ENCODE results near the gene RPGR. TPM values are rescaled to one million over a fixed set of nuclear protein-coding genes. Genes with fewer than 3 reads are reported as not detected.

Gene RPGR
- total and polyA plus RNA-seq, 3 donors from 2014 or later: 8.0 to 25.6 (median 21.0) TPM

DNA sequence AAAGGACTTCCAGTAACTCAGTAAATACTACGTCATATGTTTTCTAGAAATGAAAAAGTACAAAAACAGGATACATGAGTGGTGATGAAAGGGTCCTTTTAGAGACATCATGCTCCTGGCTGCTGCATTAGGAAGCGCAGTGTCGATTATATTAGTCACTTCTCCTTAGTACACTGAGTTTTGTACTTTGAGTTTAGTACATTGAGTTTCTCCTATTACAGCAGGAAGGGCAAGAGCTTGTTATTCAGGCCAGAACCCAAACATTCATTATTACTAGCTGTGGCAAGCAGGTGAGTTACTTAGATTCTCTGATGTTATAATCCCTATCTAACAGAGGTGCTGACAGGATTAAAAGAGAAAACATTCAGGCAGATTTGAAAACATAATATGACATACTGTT is 21.3 kb downstream of the RPGR start:
- TF ChIP-seq POLR2A (IDR thresholded peaks at IDR 0.05): no peak
- TF ChIP-seq, protein P1, sequence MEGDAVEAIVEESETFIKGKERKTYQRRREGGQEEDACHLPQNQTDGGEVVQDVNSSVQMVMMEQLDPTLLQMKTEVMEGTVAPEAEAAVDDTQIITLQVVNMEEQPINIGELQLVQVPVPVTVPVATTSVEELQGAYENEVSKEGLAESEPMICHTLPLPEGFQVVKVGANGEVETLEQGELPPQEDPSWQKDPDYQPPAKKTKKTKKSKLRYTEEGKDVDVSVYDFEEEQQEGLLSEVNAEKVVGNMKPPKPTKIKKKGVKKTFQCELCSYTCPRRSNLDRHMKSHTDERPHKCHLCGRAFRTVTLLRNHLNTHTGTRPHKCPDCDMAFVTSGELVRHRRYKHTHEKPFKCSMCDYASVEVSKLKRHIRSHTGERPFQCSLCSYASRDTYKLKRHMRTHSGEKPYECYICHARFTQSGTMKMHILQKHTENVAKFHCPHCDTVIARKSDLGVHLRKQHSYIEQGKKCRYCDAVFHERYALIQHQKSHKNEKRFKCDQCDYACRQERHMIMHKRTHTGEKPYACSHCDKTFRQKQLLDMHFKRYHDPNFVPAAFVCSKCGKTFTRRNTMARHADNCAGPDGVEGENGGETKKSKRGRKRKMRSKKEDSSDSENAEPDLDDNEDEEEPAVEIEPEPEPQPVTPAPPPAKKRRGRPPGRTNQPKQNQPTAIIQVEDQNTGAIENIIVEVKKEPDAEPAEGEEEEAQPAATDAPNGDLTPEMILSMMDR (IDR thresholded peaks at IDR 0.05): no peak
- H3K36me3 ChIP-seq (ENCODE audit: low read depth, missing control alignments): no peaks in the 10 kb centered on the region
- WGBS, 2 donors: 39 to 80% methylated on average over 3 of the region's 3 CpGs
- H3K27ac ChIP-seq: no peak overlapping the region
- no peaks in the 10 kb centered on the region for H3K27me3 ChIP-seq
- intact Hi-C loops (cut with DNase I; ENCODE audit: low total_unique reads): no loop called here
- no peaks in the 10 kb centered on the region for H3K4me1 ChIP-seq
- no peak for DNase-seq
- H3K9me3 ChIP-seq: no peaks in the 10 kb centered on the region
- no peak overlapping the region for H3K4me3 ChIP-seq

DNA sequence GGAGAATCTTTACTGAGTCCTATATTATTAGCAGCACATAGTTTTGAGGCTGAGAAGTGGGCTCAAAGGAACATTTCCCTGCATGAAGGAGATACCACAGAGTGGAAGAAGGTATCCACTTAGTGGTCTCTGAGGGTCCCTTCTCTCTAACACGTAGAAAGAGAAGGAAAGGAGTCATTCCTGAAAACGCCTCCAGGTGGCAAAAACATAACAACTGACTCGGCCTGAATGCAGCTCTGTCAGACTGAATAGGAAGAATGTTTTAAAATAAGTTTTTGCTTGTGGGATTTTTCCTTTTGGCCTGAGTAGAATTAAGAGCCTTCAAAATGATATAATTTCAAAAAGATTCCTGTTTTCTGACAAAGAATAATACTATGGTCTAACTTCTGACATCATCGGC is 23.3 kb downstream of the RPGR start:
- no peaks in the 10 kb centered on the region for H3K9me3 ChIP-seq
- no peak overlapping the region for H3K27ac ChIP-seq
- no peaks in the 10 kb centered on the region for H3K4me1 ChIP-seq
- DNase-seq: no peak
- intact Hi-C loops (cut with DNase I; ENCODE audit: low total_unique reads): no loop called here
- H3K27me3 ChIP-seq: no peaks in the 10 kb centered on the region
- WGBS, 2 donors: 51 to 62% methylated on average over 4 of the region's 4 CpGs
- no peaks in the 10 kb centered on the region for H3K36me3 ChIP-seq (ENCODE audit: low read depth, missing control alignments)
- no peak for TF ChIP-seq POLR2A (IDR thresholded peaks at IDR 0.05)
- TF ChIP-seq, protein P1 (IDR thresholded peaks at IDR 0.05): no peak
- H3K4me3 ChIP-seq: no peak overlapping the region

DNA sequence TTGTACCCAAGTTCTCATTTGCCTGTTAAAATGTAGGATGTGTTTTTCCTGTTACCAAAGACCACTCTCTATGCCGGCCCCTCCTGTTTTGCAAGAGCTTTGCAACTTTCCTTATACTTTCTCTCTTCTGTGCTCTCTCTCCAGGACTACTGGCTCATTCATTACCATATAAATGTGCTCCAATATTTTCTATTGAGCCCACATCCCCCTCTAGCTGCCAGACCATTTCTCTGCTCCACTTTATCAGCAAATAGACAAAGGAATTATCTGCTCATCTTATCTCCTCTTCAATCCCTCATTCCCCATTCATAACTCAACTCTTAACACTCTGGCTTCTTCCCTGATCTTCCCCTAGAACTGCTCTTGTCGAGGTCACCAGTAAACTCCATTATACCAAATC is 33.6 kb downstream of the RPGR start:
- Histone ChIP-seq H3K27me3 (no peaks in the 10 kb centered on the region), H3K9me3 (no peaks in the 10 kb centered on the region), H3K4me1 (no peaks in the 10 kb centered on the region), H3K36me3 (ENCODE audit: low read depth, missing control alignments) (no peaks in the 10 kb centered on the region), H3K4me3 (no peak overlapping the region), H3K27ac (no peak overlapping the region)
- no peak for DNase-seq
- WGBS, 2 donors: 77 to 85% methylated on average over 2 of the region's 2 CpGs
- intact Hi-C loops (cut with DNase I; ENCODE audit: low total_unique reads): no loop called here
- TF ChIP-seq, protein P1 (IDR thresholded peaks at IDR 0.05): no peak
- no peak for TF ChIP-seq POLR2A (IDR thresholded peaks at IDR 0.05)

DNA sequence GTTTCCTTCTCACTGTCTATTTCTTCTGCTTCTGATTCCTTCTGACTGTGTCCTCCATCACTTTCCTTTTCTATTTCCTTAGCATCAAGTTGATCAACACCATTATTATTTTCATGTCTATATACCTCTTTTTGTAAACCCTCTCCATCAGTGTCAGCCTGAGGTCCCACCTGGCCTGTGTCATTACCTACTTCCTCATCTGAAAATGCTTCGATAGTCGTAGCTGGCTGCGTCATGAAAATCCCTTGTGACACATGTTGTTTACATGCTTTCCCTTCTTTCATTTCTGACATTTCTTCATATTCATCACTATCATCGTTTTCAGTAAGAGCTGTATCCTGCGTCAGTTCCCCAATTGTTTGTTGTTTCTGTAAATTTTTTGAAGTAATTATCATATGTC is 39.6 kb downstream of the RPGR start:
- TF ChIP-seq POLR2A (IDR thresholded peaks at IDR 0.05): no peak
- TF ChIP-seq, protein P1 (IDR thresholded peaks at IDR 0.05): no peak
- intact Hi-C loops (cut with DNase I; ENCODE audit: low total_unique reads): no loop called here
- H3K27me3 ChIP-seq: no peaks in the 10 kb centered on the region

DNA sequence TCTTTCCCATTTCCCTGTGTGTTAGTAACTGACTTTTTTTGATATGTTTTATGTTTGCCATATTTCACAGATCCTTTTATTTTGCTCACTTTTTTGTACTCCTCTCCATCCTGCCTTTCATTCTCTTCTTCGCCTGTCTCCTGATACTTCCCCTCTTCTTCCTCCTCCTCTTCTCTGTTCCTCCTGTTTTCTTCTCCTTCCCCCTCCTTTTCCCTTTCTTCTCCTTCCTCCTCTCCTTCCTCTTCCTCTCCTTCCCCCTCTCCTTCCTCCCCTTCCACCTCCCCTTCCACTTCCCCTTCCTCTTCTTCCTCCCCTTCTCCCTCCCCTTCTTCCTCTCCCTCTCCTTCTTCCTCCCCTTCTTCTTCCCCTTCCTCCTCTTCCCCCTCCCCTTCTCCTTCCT is 41.7 kb downstream of the RPGR start:
- Histone ChIP-seq H3K27ac (no peak overlapping the region), H3K9me3 (no peaks in the 10 kb centered on the region), H3K4me1 (no peaks in the 10 kb centered on the region), H3K36me3 (ENCODE audit: low read depth, missing control alignments) (no peaks in the 10 kb centered on the region), H3K27me3 (no peaks in the 10 kb centered on the region), H3K4me3 (no peak overlapping the region)
- DNase-seq: no peak
- intact Hi-C loops (cut with DNase I; ENCODE audit: low total_unique reads): no loop called here
- no peak for TF ChIP-seq POLR2A (IDR thresholded peaks at IDR 0.05)
- TF ChIP-seq, protein P1 (IDR thresholded peaks at IDR 0.05): no peak
- WGBS, 2 donors: 100% methylated on average over 1 of the region's 1 CpG

More for the DNA sequence above, 39.6 kb downstream of the RPGR start:
- Histone ChIP-seq H3K4me1 (no peaks in the 10 kb centered on the region), H3K27ac (no peak overlapping the region), H3K4me3 (no peak overlapping the region), H3K36me3 (ENCODE audit: low read depth, missing control alignments) (no peaks in the 10 kb centered on the region), H3K9me3 (no peaks in the 10 kb centered on the region)
- WGBS, 2 donors: 86 to 98% methylated on average over 5 of the region's 5 CpGs
- DNase-seq: no peak

All from testis (tissue), 3 donors.